HG03135 (cell line): Measurements from ENCODE around the gene PXDN.

Experiments used
- ATAC-seq: cut with Tn5 transposase; IDR thresholded peaks from one replicate; pipeline ENCODE4 v1.9.1; 2021; ENCODE audit warnings: mild to moderate bottlenecking, moderate library complexity; ENCODE audit not compliant: unreplicated experiment

PXDN gene

GRCh38 chr2:1651121-1652033, 92.9 kb downstream of the PXDN start:
- no peak for ATAC-seq

- no peak for ATAC-seq
Observed at GRCh38 chr2:1650085-1650872, 94.0 kb downstream of the PXDN start.

- ATAC-seq = no peak
Observed at GRCh38 chr2:1649103-1650084, 94.9 kb downstream of the PXDN start.

- no peak for ATAC-seq
Observed at GRCh38 chr2:1648241-1649102, 95.8 kb downstream of the PXDN start.

GRCh38 chr2:1647417-1648240, 96.7 kb downstream of the PXDN start:
- no peak for ATAC-seq

GRCh38 chr2:1645761-1646476, 98.4 kb downstream of the PXDN start:
- no peak for ATAC-seq

GRCh38 chr2:1644427-1644826, 99.9 kb downstream of the PXDN start:
- no peak for ATAC-seq

- ATAC-seq = no peak
Observed at GRCh38 chr2:1642993-1643619, 101.2 kb downstream of the PXDN start.

- no peak for ATAC-seq
Observed at GRCh38 chr2:1642066-1642861, 102.1 kb downstream of the PXDN start.

- no peak for ATAC-seq
Observed at GRCh38 chr2:1641523-1641922, 102.8 kb downstream of the PXDN start.

GRCh38 chr2:1640301-1641135, 103.8 kb downstream of the PXDN start:
- ATAC-seq = no peak

- no peak for ATAC-seq
Observed at GRCh38 chr2:1639086-1639858, 105.0 kb downstream of the PXDN start.

- ATAC-seq = no peak
Observed at GRCh38 chr2:1638281-1638860, 105.9 kb downstream of the PXDN start.

GRCh38 chr2:1636791-1637415, 107.4 kb downstream of the PXDN start:
- ATAC-seq = no peak

GRCh38 chr2:1635823-1636222, 108.5 kb downstream of the PXDN start:
- no peak for ATAC-seq
